ENCODE measurements around the gene TLX2.

The TLX2 gene

DNA sequence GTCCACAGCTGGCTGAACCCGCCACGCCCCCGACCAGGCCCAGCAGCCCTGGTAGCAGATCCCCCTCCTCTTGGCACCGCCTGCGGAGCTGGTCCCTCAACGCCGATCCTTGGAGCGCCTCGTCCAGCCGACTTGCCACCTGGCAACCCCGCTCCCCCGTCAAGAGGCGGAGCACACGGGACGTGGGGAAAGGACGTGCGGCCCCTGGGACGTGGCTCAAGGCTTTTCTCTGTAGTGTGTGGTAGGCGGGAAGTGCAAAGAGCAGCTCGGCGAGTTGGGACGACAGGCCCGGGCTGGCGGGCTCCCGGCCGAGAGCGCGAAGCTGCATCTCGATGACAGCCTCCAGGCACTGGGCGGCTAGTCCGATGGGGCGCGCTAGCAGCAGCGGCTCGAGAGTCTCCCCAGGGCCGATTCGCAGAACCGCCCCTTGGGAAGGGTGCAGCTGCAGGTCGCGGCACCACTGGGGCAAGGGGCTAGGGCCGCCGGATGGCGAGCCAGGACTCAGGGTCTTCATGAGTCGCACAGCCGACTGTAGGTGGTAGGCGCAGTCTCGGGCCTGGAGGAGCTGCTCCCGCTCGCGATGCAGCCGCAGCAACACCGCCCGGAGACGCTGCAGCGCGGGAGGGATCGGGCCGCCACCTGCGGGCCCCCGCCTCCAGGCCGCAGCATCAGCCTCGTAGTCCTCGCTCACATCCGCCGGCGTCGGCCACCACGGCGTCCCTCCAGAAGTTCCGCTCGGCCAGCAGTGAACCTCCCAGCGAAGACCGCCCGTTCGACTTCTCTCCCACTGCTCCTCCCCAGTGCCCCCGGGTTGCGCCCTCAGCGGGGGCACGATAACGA, 32.1 kb upstream of the TLX2 start:
- Histone ChIP-seq H3K9me3 (ENCODE audit: control insufficient read depth, insufficient read depth, low read depth, low read length) (no peaks in the 10 kb centered on the region), H3K36me3 (ENCODE audit: control insufficient read depth in 2 of 2, insufficient read depth in 1 of 2, low read length in 2 of 2) (peaks cover 50 to 54% of the 10 kb centered on the region in 2 experiments), H3K4me1 (ENCODE audit: control insufficient read depth, insufficient read depth, low read length) (no peaks in the 10 kb centered on the region), H3K27ac (ENCODE audit: extremely low read depth, low read depth, low read length) (peak overlapping the region; percentile 74), H3K4me3 (ENCODE audit: low read depth, low read length) (peak overlapping the region; percentile 92)
- CTCF ChIA-PET, result interaction anchor here (0.8 to 5.0 kb wide), 15 partner anchors 9 to 119 kb away, joined by 3 to 72 read pairs (median 4); partner anchors contain the start of genes AUP1, HTRA2 and MRPL53
- POLR2A ChIA-PET, result interaction anchor here (0.8 to 4.0 kb wide), 19 partner anchors 10 to 745 kb away, joined by 3 to 37 read pairs (median 4); partner anchors contain the start of genes AUP1, DQX1, HTRA2 and INO80B
- TF ChIP-seq HOXA7 (CRISPR knock-in tag; IDR thresholded peaks at IDR 0.05; ENCODE audit: borderline replicate concordance) (no peak), ZNF664 (tag by site-specific recombination; IDR thresholded peaks at IDR 0.05) (no peak), ZNF335 (tag by site-specific recombination; conservative IDR thresholded peaks at IDR 0.05) (no peak), ZFHX2 (tag by site-specific recombination; conservative IDR thresholded peaks at IDR 0.05) (0 out of 2 replicates have a peak, but pooled peaks have one; percentile 36), TRIM28 (IDR thresholded peaks at IDR 0.05; ENCODE audit: borderline replicate concordance, low read length) (no peak), ZNF785 (tag by site-specific recombination; IDR thresholded peaks at IDR 0.05) (no peak), ZNF560 (tag by site-specific recombination; IDR thresholded peaks at IDR 0.05; ENCODE audit: borderline replicate concordance) (no peak), EGR2 (tag by site-specific recombination; IDR thresholded peaks at IDR 0.05; ENCODE audit: low read depth) (0 out of 2 replicates have a peak, but pooled peaks have one; percentile 5), ZFP41 (tag by site-specific recombination; IDR thresholded peaks at IDR 0.05; ENCODE audit: borderline replicate concordance) (no peak), ZBTB7A (tag by site-specific recombination; IDR thresholded peaks at IDR 0.05; ENCODE audit: low read depth) (peak; percentile 63), ZEB2 (tag by site-specific recombination; IDR thresholded peaks at IDR 0.05) (no peak), ZNF239 (tag by site-specific recombination; IDR thresholded peaks at IDR 0.05) (no peak), WT1 (tag by site-specific recombination; IDR thresholded peaks at IDR 0.05) (no peak), ZNF292 (tag by site-specific recombination; IDR thresholded peaks at IDR 0.05; ENCODE audit: borderline replicate concordance, low read depth) (no peak), ZNF146 (tag by site-specific recombination; IDR thresholded peaks at IDR 0.05) (no peak), ZNF274 (IDR thresholded peaks at IDR 0.05; ENCODE audit: low read length) (no peak), ZNF274 (tag by site-specific recombination; IDR thresholded peaks at IDR 0.05; ENCODE audit: borderline replicate concordance) (no peak), ZNF202 (tag by site-specific recombination; IDR thresholded peaks at IDR 0.05; ENCODE audit: borderline replicate concordance) (no peak), ZNF48 (tag by site-specific recombination; IDR thresholded peaks at IDR 0.05) (no peak), ZNF112 (tag by site-specific recombination; IDR thresholded peaks at IDR 0.05) (no peak)
- TF ChIP-seq, protein P1, sequence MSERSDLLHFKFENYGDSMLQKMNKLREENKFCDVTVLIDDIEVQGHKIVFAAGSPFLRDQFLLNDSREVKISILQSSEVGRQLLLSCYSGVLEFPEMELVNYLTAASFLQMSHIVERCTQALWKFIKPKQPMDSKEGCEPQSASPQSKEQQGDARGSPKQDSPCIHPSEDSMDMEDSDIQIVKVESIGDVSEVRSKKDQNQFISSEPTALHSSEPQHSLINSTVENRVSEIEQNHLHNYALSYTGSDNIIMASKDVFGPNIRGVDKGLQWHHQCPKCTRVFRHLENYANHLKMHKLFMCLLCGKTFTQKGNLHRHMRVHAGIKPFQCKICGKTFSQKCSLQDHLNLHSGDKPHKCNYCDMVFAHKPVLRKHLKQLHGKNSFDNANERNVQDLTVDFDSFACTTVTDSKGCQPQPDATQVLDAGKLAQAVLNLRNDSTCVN (tag by site-specific recombination; optimal IDR thresholded peaks at IDR 0.05), result peak; percentile 84
- TF ChIP-seq, protein P2, sequence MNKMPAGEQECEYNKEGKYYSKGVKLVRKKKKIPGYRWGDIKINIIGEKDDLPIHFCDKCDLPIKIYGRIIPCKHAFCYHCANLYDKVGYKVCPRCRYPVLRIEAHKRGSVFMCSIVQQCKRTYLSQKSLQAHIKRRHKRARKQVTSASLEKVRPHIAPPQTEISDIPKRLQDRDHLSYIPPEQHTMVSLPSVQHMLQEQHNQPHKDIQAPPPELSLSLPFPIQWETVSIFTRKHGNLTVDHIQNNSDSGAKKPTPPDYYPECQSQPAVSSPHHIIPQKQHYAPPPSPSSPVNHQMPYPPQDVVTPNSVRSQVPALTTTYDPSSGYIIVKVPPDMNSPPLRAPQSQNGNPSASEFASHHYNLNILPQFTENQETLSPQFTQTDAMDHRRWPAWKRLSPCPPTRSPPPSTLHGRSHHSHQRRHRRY (tag by site-specific recombination; IDR thresholded peaks at IDR 0.05), result no peak
- TF ChIP-seq, protein P3, sequence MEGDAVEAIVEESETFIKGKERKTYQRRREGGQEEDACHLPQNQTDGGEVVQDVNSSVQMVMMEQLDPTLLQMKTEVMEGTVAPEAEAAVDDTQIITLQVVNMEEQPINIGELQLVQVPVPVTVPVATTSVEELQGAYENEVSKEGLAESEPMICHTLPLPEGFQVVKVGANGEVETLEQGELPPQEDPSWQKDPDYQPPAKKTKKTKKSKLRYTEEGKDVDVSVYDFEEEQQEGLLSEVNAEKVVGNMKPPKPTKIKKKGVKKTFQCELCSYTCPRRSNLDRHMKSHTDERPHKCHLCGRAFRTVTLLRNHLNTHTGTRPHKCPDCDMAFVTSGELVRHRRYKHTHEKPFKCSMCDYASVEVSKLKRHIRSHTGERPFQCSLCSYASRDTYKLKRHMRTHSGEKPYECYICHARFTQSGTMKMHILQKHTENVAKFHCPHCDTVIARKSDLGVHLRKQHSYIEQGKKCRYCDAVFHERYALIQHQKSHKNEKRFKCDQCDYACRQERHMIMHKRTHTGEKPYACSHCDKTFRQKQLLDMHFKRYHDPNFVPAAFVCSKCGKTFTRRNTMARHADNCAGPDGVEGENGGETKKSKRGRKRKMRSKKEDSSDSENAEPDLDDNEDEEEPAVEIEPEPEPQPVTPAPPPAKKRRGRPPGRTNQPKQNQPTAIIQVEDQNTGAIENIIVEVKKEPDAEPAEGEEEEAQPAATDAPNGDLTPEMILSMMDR (tag by site-specific recombination; IDR thresholded peaks at IDR 0.05), result peak; percentile 61
- TF ChIP-seq, protein P4, sequence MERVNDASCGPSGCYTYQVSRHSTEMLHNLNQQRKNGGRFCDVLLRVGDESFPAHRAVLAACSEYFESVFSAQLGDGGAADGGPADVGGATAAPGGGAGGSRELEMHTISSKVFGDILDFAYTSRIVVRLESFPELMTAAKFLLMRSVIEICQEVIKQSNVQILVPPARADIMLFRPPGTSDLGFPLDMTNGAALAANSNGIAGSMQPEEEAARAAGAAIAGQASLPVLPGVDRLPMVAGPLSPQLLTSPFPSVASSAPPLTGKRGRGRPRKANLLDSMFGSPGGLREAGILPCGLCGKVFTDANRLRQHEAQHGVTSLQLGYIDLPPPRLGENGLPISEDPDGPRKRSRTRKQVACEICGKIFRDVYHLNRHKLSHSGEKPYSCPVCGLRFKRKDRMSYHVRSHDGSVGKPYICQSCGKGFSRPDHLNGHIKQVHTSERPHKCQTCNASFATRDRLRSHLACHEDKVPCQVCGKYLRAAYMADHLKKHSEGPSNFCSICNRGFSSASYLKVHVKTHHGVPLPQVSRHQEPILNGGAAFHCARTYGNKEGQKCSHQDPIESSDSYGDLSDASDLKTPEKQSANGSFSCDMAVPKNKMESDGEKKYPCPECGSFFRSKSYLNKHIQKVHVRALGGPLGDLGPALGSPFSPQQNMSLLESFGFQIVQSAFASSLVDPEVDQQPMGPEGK (tag by site-specific recombination; IDR thresholded peaks at IDR 0.05), result no peak; the same call in 1 of the 2 replicates
- TF ChIP-seq, protein P5, sequence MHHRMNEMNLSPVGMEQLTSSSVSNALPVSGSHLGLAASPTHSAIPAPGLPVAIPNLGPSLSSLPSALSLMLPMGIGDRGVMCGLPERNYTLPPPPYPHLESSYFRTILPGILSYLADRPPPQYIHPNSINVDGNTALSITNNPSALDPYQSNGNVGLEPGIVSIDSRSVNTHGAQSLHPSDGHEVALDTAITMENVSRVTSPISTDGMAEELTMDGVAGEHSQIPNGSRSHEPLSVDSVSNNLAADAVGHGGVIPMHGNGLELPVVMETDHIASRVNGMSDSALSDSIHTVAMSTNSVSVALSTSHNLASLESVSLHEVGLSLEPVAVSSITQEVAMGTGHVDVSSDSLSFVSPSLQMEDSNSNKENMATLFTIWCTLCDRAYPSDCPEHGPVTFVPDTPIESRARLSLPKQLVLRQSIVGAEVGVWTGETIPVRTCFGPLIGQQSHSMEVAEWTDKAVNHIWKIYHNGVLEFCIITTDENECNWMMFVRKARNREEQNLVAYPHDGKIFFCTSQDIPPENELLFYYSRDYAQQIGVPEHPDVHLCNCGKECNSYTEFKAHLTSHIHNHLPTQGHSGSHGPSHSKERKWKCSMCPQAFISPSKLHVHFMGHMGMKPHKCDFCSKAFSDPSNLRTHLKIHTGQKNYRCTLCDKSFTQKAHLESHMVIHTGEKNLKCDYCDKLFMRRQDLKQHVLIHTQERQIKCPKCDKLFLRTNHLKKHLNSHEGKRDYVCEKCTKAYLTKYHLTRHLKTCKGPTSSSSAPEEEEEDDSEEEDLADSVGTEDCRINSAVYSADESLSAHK (tag by site-specific recombination; IDR thresholded peaks at IDR 0.05), result no peak
- TF ChIP-seq, protein P6, sequence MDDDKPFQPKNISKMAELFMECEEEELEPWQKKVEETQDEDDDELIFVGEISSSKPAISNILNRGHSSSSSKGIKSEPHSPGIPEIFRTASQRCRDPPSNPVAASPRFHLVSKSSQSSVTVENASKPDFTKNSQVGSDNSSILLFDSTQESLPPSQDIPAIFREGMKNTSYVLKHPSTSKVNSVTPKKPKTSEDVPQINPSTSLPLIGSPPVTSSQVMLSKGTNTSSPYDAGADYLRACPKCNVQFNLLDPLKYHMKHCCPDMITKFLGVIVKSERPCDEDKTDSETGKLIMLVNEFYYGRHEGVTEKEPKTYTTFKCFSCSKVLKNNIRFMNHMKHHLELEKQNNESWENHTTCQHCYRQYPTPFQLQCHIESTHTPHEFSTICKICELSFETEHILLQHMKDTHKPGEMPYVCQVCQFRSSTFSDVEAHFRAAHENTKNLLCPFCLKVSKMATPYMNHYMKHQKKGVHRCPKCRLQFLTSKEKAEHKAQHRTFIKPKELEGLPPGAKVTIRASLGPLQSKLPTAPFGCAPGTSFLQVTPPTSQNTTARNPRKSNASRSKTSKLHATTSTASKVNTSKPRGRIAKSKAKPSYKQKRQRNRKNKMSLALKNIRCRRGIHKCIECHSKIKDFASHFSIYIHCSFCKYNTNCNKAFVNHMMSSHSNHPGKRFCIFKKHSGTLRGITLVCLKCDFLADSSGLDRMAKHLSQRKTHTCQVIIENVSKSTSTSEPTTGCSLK (tag by site-specific recombination; IDR thresholded peaks at IDR 0.05), result no peak

Measured in HEK293 (cell line).